ENCODE measurements around the gene TRIM44. TPM values are rescaled to one million over a fixed set of nuclear protein-coding genes. Genes with fewer than 3 reads are reported as not detected.

The TRIM44 gene
- total RNA-seq, 2 experiments from 2014 or later: 11.3 to 19.9 TPM

GRCh38 chr11:35617687-35618496, 44.7 kb upstream of the TRIM44 start, which contains the start of gene FJX1:
Gene FJX1, plus strand, starts transcription at chr11:35618460. Its CDS starts 177 bp downstream, at chr11:35618637.
- no peaks in the 10 kb centered on the region for H3K9me2 ChIP-seq (ENCODE audit: insufficient read depth, low read length)
- no peak within 1 kb of the TSS for H2AFZ ChIP-seq (ENCODE audit: low read length)
- no peak within 1 kb of the TSS for H3K4me2 ChIP-seq (ENCODE audit: low read length)
- no peaks in the 10 kb centered on the region for H4K20me1 ChIP-seq (ENCODE audit: insufficient read depth, low read length)
- H3K27ac ChIP-seq (ENCODE audit: low read depth, low read length, poor library complexity, severe bottlenecking): no peak within 1 kb of the TSS
- H3K4me3 ChIP-seq (ENCODE audit: low read depth, low read length, poor library complexity, severe bottlenecking): no peak within 1 kb of the TSS
- TF ChIP-seq EZH2phosphoT487 (IDR thresholded peaks at IDR 0.05; ENCODE audit: borderline replicate concordance, low read depth, low read length) (no peak), CTCF (conservative IDR thresholded peaks at IDR 0.05; ENCODE audit: low read length) (no peak)
- no TSS peak for BruUV-seq (replicated peaks)
- no peaks in the 10 kb centered on the region for H3K4me1 ChIP-seq (ENCODE audit: insufficient read depth, low read length, poor library complexity, severe bottlenecking)
- ChIA-PET CTCF (ENCODE audit: unreplicated experiment) (no interaction called here), POLR2A (interaction anchor here (0.7 kb wide), 1 partner anchor 514 kb away, joined by 3 read pairs; no protein-coding TSS in a partner anchor)
- no peak for DNase-seq (ENCODE audit: low spot score)
- H3K9me3 ChIP-seq (ENCODE audit: low read length): no peaks in the 10 kb centered on the region
- intact Hi-C loops (cut with micrococcal nuclease; ENCODE audit: unreplicated experiment): loop anchor here (2.0 kb wide), 1 partner anchor 205 kb away; no protein-coding TSS in a partner anchor
- no peaks in the 10 kb centered on the region for H3K79me2 ChIP-seq (ENCODE audit: insufficient read depth, low read depth, low read length)
- H3K36me3 ChIP-seq (ENCODE audit: insufficient read depth, low read length): no peaks in the 10 kb centered on the region

- no peaks in the 10 kb centered on the region for H3K36me3 ChIP-seq (ENCODE audit: insufficient read depth, low read length)
- no peak overlapping the region for H3K27ac ChIP-seq (ENCODE audit: low read depth, low read length, poor library complexity, severe bottlenecking)
- no peaks in the 10 kb centered on the region for H3K9me2 ChIP-seq (ENCODE audit: insufficient read depth, low read length)
- ChIA-PET CTCF (ENCODE audit: unreplicated experiment) (no interaction called here), POLR2A (no interaction called here)
- no peaks in the 10 kb centered on the region for H3K79me2 ChIP-seq (ENCODE audit: insufficient read depth, low read depth, low read length)
- BruUV-seq (replicated peaks): no TSS peak
- H4K20me1 ChIP-seq (ENCODE audit: insufficient read depth, low read length): no peaks in the 10 kb centered on the region
- no peak overlapping the region for H2AFZ ChIP-seq (ENCODE audit: low read length)
- no peak for DNase-seq (ENCODE audit: low spot score)
- no peaks in the 10 kb centered on the region for H3K4me1 ChIP-seq (ENCODE audit: insufficient read depth, low read length, poor library complexity, severe bottlenecking)
- H3K9me3 ChIP-seq (ENCODE audit: low read length): no peaks in the 10 kb centered on the region
- no peak overlapping the region for H3K4me2 ChIP-seq (ENCODE audit: low read length)
- no peak overlapping the region for H3K4me3 ChIP-seq (ENCODE audit: low read depth, low read length, poor library complexity, severe bottlenecking)
- intact Hi-C loops (cut with micrococcal nuclease; ENCODE audit: unreplicated experiment): no loop called here
- TF ChIP-seq CTCF (conservative IDR thresholded peaks at IDR 0.05; ENCODE audit: low read length) (no peak), EZH2phosphoT487 (IDR thresholded peaks at IDR 0.05; ENCODE audit: borderline replicate concordance, low read depth, low read length) (no peak)
Measured at GRCh38 chr11:35618497-35619115, 44.0 kb upstream of the TRIM44 start.
